Measurements from ENCODE around the gene NEURL4. TPM values are rescaled to one million over a fixed set of nuclear protein-coding genes. Genes with fewer than 3 reads are reported as not detected.

Gene NEURL4
- polyA plus RNA-seq, 4 donors, result 14.3 to 36.9 (median 22.7) TPM

GRCh38 chr17:7284911-7285310 is 44.2 kb downstream of the NEURL4 start:
- Histone ChIP-seq H3K9me3 (ENCODE audit: control insufficient read depth in 2 of 2, insufficient read depth in 1 of 2, low read depth in 1 of 2, low read length in 1 of 2) (no peaks in the 10 kb centered on the region), H3K27ac (ENCODE audit: low read depth in 1 of 3, low read length in 2 of 3) (no peak overlapping the region), H3K4me3 (ENCODE audit: low read depth in 1 of 3, low read length in 3 of 3) (no peak overlapping the region), H3K36me3 (ENCODE audit: control insufficient read depth in 3 of 3, insufficient read depth in 2 of 3, low read depth in 1 of 3, low read length in 3 of 3) (no peaks in the 10 kb centered on the region), H3K4me1 (ENCODE audit: control insufficient read depth in 3 of 3, insufficient read depth in 2 of 3, low read depth in 1 of 3, low read length in 2 of 3) (peaks cover 0 to 26% (median 0%) of the 10 kb centered on the region in 3 donors), H3K27me3 (ENCODE audit: control insufficient read depth in 3 of 3, insufficient read depth in 3 of 3, low read length in 3 of 3) (peaks cover 0 to 17% (median 2%) of the 10 kb centered on the region in 3 donors)
- 80 to 92% (median 87%) methylated on average over 16 of the region's 16 CpGs for WGBS, 3 donors
- FAIRE-seq (no peak), DNase-seq (no peak)

- Histone ChIP-seq H3K9me3 (ENCODE audit: control insufficient read depth in 2 of 2, insufficient read depth in 1 of 2, low read depth in 1 of 2, low read length in 1 of 2) (no peaks in the 10 kb centered on the region), H3K4me3 (ENCODE audit: low read depth in 1 of 3, low read length in 3 of 3) (no peak overlapping the region), H3K36me3 (ENCODE audit: control insufficient read depth in 3 of 3, insufficient read depth in 2 of 3, low read depth in 1 of 3, low read length in 3 of 3) (no peaks in the 10 kb centered on the region), H3K27ac (ENCODE audit: low read depth in 1 of 3, low read length in 2 of 3) (no peak overlapping the region), H3K4me1 (ENCODE audit: control insufficient read depth in 3 of 3, insufficient read depth in 2 of 3, low read depth in 1 of 3, low read length in 2 of 3) (peaks cover 0 to 30% (median 0%) of the 10 kb centered on the region in 3 donors), H3K27me3 (ENCODE audit: control insufficient read depth in 3 of 3, insufficient read depth in 3 of 3, low read length in 3 of 3) (peaks cover 0 to 17% (median 2%) of the 10 kb centered on the region in 3 donors)
- WGBS, 3 donors, result 85 to 87% (median 86%) methylated on average over 18 of the region's 18 CpGs
- DNase-seq (no peak), FAIRE-seq (no peak)
Measured at GRCh38 chr17:7283471-7284216, 45.5 kb downstream of the NEURL4 start.

DNA sequence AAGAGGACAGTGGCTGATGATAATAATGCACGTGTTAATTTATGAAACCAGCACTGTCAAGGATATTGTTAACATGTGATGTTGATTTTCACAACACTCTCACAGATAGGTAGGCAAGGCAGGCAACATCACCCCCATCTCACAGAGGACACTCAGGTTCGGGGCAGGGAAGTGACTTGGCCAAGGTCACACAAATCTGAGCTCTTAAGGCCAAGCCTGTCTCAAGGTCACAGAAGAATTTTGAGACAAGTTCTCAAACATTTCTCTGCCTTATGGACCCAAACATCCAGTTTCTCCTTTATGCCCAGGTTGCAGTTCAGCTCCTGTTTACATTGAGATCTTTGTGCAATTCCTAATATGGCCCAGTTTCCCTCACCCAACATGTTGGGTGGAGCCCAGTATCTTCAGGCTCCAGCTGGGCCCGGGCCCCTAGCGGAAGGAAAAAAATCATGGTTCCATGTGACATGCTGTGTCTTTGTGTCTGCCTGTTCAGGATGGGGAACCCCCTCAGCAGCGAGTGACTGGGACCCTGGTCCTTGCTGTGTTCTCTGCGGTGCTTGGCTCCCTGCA is 46.3 kb downstream of the NEURL4 start:
- WGBS, 3 donors, result 53 to 56% (median 55%) methylated on average over 6 of the region's 6 CpGs

GRCh38 chr17:7281953-7282751 is 47.0 kb downstream of the NEURL4 start:
- Histone ChIP-seq H3K27ac (ENCODE audit: low read depth in 1 of 3, low read length in 2 of 3) (peak overlapping the region in 1 of 3 donors; percentile 22), H3K36me3 (ENCODE audit: control insufficient read depth in 3 of 3, insufficient read depth in 2 of 3, low read depth in 1 of 3, low read length in 3 of 3) (no peaks in the 10 kb centered on the region), H3K9me3 (ENCODE audit: control insufficient read depth in 2 of 2, insufficient read depth in 1 of 2, low read depth in 1 of 2, low read length in 1 of 2) (no peaks in the 10 kb centered on the region), H3K4me3 (ENCODE audit: low read depth in 1 of 3, low read length in 3 of 3) (peak overlapping the region in 2 of 3 donors; percentile 44 to 48), H3K27me3 (ENCODE audit: control insufficient read depth in 3 of 3, insufficient read depth in 3 of 3, low read length in 3 of 3) (peaks cover 0 to 17% (median 0%) of the 10 kb centered on the region in 3 donors), H3K4me1 (ENCODE audit: control insufficient read depth in 3 of 3, insufficient read depth in 2 of 3, low read depth in 1 of 3, low read length in 2 of 3) (peaks cover 0 to 30% (median 0%) of the 10 kb centered on the region in 3 donors)
- 4 to 7% (median 6%) methylated on average over 35 to 43 of the region's 43 CpGs for WGBS, 3 donors
- FAIRE-seq (no peak), DNase-seq (peak in 1 of 2 donors; percentile 37)

More for the DNA sequence above, 46.3 kb downstream of the NEURL4 start:
- Histone ChIP-seq H3K9me3 (ENCODE audit: control insufficient read depth in 2 of 2, insufficient read depth in 1 of 2, low read depth in 1 of 2, low read length in 1 of 2) (no peaks in the 10 kb centered on the region), H3K36me3 (ENCODE audit: control insufficient read depth in 3 of 3, insufficient read depth in 2 of 3, low read depth in 1 of 3, low read length in 3 of 3) (no peaks in the 10 kb centered on the region), H3K27me3 (ENCODE audit: control insufficient read depth in 3 of 3, insufficient read depth in 3 of 3, low read length in 3 of 3) (peaks cover 0 to 17% (median 2%) of the 10 kb centered on the region in 3 donors), H3K4me1 (ENCODE audit: control insufficient read depth in 3 of 3, insufficient read depth in 2 of 3, low read depth in 1 of 3, low read length in 2 of 3) (peaks cover 0 to 30% (median 0%) of the 10 kb centered on the region in 3 donors), H3K4me3 (ENCODE audit: low read depth in 1 of 3, low read length in 3 of 3) (no peak overlapping the region), H3K27ac (ENCODE audit: low read depth in 1 of 3, low read length in 2 of 3) (no peak overlapping the region)
- DNase-seq, result no peak
- FAIRE-seq, result no peak

- H3K4me3 ChIP-seq (ENCODE audit: low read depth in 1 of 3, low read length in 3 of 3), result peak within 1 kb of the TSS in 2 of 3 donors; percentile 44 to 48
- WGBS, 3 donors, result 0 to 1% (median 0%) methylated on average over 50 to 71 of the region's 71 CpGs
- FAIRE-seq (no peak), DNase-seq (peak; percentile 94 to 97)
- no peaks in the 10 kb centered on the region for H3K9me3 ChIP-seq (ENCODE audit: control insufficient read depth in 2 of 2, insufficient read depth in 1 of 2, low read depth in 1 of 2, low read length in 1 of 2)
- H3K27ac ChIP-seq (ENCODE audit: low read depth in 1 of 3, low read length in 2 of 3), result peak within 1 kb of the TSS in 2 of 3 donors; percentile 6 to 82
- no peaks in the 10 kb centered on the region for H3K36me3 ChIP-seq (ENCODE audit: control insufficient read depth in 3 of 3, insufficient read depth in 2 of 3, low read depth in 1 of 3, low read length in 3 of 3)
- peaks cover 0 to 30% (median 0%) of the 10 kb centered on the region in 3 donors for H3K4me1 ChIP-seq (ENCODE audit: control insufficient read depth in 3 of 3, insufficient read depth in 2 of 3, low read depth in 1 of 3, low read length in 2 of 3)
- H3K27me3 ChIP-seq (ENCODE audit: control insufficient read depth in 3 of 3, insufficient read depth in 3 of 3, low read length in 3 of 3), result peaks cover 0 to 17% (median 0%) of the 10 kb centered on the region in 3 donors
Measured at GRCh38 chr17:7281074-7281952, 47.8 kb downstream of the NEURL4 start, which contains the start of gene SLC2A4. TSS of gene SLC2A4 (plus strand) at chr17:7281718. CDS start at chr17:7281935, 217 bp downstream.

DNA sequence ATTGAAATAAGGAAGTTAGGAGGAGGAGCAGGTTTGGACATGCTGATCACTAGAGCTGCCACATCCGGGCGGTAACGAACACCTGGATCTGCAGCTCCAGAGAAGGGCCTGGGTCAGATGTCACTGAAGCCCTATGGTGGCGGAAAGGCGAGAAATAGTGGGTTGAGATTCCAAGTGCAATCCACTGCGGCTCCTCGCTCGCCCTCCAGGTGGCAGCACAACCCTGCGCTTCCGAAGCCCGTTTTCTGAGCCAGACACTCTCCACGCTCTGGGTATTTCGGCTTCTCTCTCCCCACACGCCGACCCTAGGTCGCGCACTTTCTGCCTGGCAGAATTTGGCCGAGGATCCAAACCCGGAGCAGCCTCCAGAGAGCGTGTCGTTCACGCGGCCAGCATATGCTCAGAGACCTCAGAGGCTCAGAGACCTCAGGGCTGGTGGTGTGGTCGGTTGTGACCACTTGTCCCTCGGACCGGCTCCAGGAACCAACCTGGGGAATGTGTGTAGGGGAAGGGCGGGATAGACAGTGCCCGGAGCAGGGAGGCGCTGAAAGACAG is 48.5 kb downstream of the NEURL4 start:
- Histone ChIP-seq H3K36me3 (ENCODE audit: control insufficient read depth in 3 of 3, insufficient read depth in 2 of 3, low read depth in 1 of 3, low read length in 3 of 3) (no peaks in the 10 kb centered on the region), H3K4me3 (ENCODE audit: low read depth in 1 of 3, low read length in 3 of 3) (peak overlapping the region in 2 of 3 donors; percentile 44 to 48), H3K4me1 (ENCODE audit: control insufficient read depth in 3 of 3, insufficient read depth in 2 of 3, low read depth in 1 of 3, low read length in 2 of 3) (peaks cover 0 to 30% (median 0%) of the 10 kb centered on the region in 3 donors), H3K27me3 (ENCODE audit: control insufficient read depth in 3 of 3, insufficient read depth in 3 of 3, low read length in 3 of 3) (peaks cover 0 to 17% (median 0%) of the 10 kb centered on the region in 3 donors), H3K9me3 (ENCODE audit: control insufficient read depth in 2 of 2, insufficient read depth in 1 of 2, low read depth in 1 of 2, low read length in 1 of 2) (no peaks in the 10 kb centered on the region), H3K27ac (ENCODE audit: low read depth in 1 of 3, low read length in 2 of 3) (peak overlapping the region; percentile 6 to 82 (median 76))
- peak; percentile 81 to 92 for DNase-seq
- 0 to 1% (median 1%) methylated on average over 27 to 29 of the region's 29 CpGs for WGBS, 3 donors
- no peak for FAIRE-seq

DNA sequence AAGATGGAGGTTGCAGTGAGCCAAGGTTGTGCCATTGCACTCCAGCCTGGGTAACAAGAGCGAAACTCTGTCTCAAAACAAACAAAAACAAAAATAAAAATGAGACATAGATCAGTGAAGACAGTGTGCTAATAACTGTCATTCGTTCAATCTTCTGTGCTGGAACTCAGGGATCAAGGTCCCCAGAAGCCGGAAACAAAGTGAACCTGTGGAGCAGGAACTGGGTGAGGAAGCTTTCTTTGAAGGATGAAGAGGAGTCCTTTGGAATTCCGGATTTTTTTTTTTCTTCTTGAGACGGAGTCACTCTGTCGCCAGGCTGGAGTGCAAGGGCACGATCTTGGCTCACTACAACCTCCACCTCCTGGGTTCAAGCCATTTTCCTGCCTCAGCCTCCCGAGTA is 49.7 kb downstream of the NEURL4 start:
- Histone ChIP-seq H3K4me3 (ENCODE audit: low read depth in 1 of 3, low read length in 3 of 3) (no peak overlapping the region), H3K27me3 (ENCODE audit: control insufficient read depth in 3 of 3, insufficient read depth in 3 of 3, low read length in 3 of 3) (peaks cover 0 to 17% (median 0%) of the 10 kb centered on the region in 3 donors), H3K27ac (ENCODE audit: low read depth in 1 of 3, low read length in 2 of 3) (peak overlapping the region; percentile 44 to 82 (median 76)), H3K9me3 (ENCODE audit: control insufficient read depth in 2 of 2, insufficient read depth in 1 of 2, low read depth in 1 of 2, low read length in 1 of 2) (no peaks in the 10 kb centered on the region), H3K4me1 (ENCODE audit: control insufficient read depth in 3 of 3, insufficient read depth in 2 of 3, low read depth in 1 of 3, low read length in 2 of 3) (peaks cover 0 to 30% (median 0%) of the 10 kb centered on the region in 3 donors), H3K36me3 (ENCODE audit: control insufficient read depth in 3 of 3, insufficient read depth in 2 of 3, low read depth in 1 of 3, low read length in 3 of 3) (no peaks in the 10 kb centered on the region)
- whole genome bisulfite sequencing, 3 donors, result 15 to 64% (median 37%) methylated on average over 8 of the region's 8 CpGs
- DNase-seq (peak; percentile 73 to 91), FAIRE-seq (no peak)
